Activated naive CD4-positive, alpha-beta T cell treated with anti-CD3 and anti-CD28 coated beads, Interleukin-2, amount 50 U/mL, for 24 hours (primary cell): Measurements from ENCODE around the gene NF1.
"Not testable (repeated sequence)": the region's sequence is repeated elsewhere in the genome, so short reads cannot be mapped to it uniquely, and the experiment has no call there.

Experiments
- H3K27ac Mint-ChIP-seq: one replicate; pipeline ENCODE4 v1.8.0; 2021; ENCODE audit warnings: mild to moderate bottlenecking, mixed read lengths
- H3K27me3 Mint-ChIP-seq: one replicate; pipeline ENCODE4 v1.8.0; 2021; ENCODE audit warnings: mixed read lengths
- H3K36me3 Mint-ChIP-seq: one replicate; pipeline ENCODE4 v1.8.0; 2021; ENCODE audit warnings: mixed read lengths
- H3K4me1 Mint-ChIP-seq: one replicate; pipeline ENCODE4 v1.8.0; 2021; ENCODE audit warnings: mixed read lengths
- H3K4me3 Mint-ChIP-seq: one replicate; pipeline ENCODE4 v1.8.0; 2021; ENCODE audit warnings: mild to moderate bottlenecking, mixed read lengths
- H3K9me3 Mint-ChIP-seq: one replicate; pipeline ENCODE4 v1.8.0; 2021; ENCODE audit warnings: mixed read lengths

The NF1 gene

GRCh38 chr17:31094600-31095235, at the start of gene NF1:
NF1 (plus strand) TSS chr17:31094977; CDS start chr17:31095310, 333 bp downstream.
- H3K4me1 Mint-ChIP-seq = peaks cover 14% of the 10 kb centered on the region
- H3K27ac Mint-ChIP-seq = peak within 1 kb of the TSS; percentile 88
- H3K36me3 Mint-ChIP-seq = no peaks in the 10 kb centered on the region
- H3K9me3 Mint-ChIP-seq = no peaks in the 10 kb centered on the region
- H3K4me3 Mint-ChIP-seq = peak within 1 kb of the TSS; percentile 97
- no peaks in the 10 kb centered on the region for H3K27me3 Mint-ChIP-seq

GRCh38 chr17:31046856-31047425, 47.8 kb upstream of the NF1 start:
- not testable (repeated sequence) for H3K36me3 Mint-ChIP-seq, H3K27me3 Mint-ChIP-seq, H3K4me3 Mint-ChIP-seq, H3K27ac Mint-ChIP-seq, H3K9me3 Mint-ChIP-seq, H3K4me1 Mint-ChIP-seq

DNA sequence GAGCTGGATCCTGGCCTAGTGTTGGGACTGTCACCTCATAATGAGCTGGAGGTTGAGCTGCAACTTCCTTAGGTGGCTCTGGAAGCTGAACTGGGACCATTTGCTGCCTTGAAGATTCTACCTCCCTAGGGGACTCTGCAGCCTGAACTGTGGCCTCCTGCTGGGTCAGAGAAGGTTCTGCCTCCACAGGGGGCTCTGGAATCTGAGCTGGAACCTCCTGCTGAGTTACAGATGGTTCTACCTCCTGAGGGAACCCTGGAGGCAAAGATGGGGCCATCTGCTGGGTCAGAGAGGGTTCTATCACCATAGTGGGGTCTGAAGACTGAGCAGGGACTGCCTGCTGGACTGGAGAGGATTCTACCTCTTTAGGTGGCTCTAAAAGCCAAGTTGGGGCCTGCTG, 46.6 kb upstream of the NF1 start:
- no peaks in the 10 kb centered on the region for H3K9me3 Mint-ChIP-seq
- no peak overlapping the region for H3K4me3 Mint-ChIP-seq
- peaks cover 2% of the 10 kb centered on the region for H3K36me3 Mint-ChIP-seq
- H3K4me1 Mint-ChIP-seq = peaks cover 9% of the 10 kb centered on the region
- H3K27me3 Mint-ChIP-seq = no peaks in the 10 kb centered on the region
- H3K27ac Mint-ChIP-seq = no peak overlapping the region

GRCh38 chr17:31048780-31049179, 46.0 kb upstream of the NF1 start:
- Mint-ChIP-seq H3K9me3 (no peaks in the 10 kb centered on the region), H3K4me3 (no peak overlapping the region), H3K36me3 (peaks cover 2% of the 10 kb centered on the region), H3K27ac (no peak overlapping the region), H3K27me3 (no peaks in the 10 kb centered on the region), H3K4me1 (peaks cover 9% of the 10 kb centered on the region)

DNA sequence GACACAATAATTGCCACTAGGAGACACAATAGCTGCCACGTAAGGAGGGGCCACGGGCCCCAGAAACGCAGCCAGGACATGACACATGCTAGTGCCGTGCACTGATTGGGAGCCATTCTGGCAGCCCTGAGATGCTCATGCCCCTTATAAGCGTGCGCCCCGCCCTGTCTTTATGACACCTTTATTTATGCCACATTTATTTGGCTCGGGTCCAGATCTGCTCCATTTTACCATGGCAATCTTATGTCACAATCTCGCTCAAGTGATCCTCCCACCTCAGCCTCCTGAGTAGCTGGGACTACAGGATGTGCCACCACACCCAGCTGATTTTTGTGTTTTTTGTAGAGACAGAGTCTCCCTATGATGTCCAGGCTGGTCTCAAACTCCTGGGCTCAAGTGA, 43.8 kb upstream of the NF1 start:
- Mint-ChIP-seq H3K27me3 (peaks cover 1% of the 10 kb centered on the region), H3K36me3 (peaks cover 2% of the 10 kb centered on the region), H3K9me3 (no peaks in the 10 kb centered on the region), H3K27ac (no peak overlapping the region), H3K4me1 (peaks cover 9% of the 10 kb centered on the region), H3K4me3 (no peak overlapping the region)

- Mint-ChIP-seq H3K4me1 (peaks cover 9% of the 10 kb centered on the region), H3K9me3 (no peaks in the 10 kb centered on the region), H3K27me3 (peaks cover 1% of the 10 kb centered on the region), H3K27ac (no peak overlapping the region), H3K4me3 (no peak overlapping the region), H3K36me3 (peaks cover 2% of the 10 kb centered on the region)
These were observed 43.3 kb upstream of the NF1 start for GRCh38 chr17:31051506-31051905.

DNA sequence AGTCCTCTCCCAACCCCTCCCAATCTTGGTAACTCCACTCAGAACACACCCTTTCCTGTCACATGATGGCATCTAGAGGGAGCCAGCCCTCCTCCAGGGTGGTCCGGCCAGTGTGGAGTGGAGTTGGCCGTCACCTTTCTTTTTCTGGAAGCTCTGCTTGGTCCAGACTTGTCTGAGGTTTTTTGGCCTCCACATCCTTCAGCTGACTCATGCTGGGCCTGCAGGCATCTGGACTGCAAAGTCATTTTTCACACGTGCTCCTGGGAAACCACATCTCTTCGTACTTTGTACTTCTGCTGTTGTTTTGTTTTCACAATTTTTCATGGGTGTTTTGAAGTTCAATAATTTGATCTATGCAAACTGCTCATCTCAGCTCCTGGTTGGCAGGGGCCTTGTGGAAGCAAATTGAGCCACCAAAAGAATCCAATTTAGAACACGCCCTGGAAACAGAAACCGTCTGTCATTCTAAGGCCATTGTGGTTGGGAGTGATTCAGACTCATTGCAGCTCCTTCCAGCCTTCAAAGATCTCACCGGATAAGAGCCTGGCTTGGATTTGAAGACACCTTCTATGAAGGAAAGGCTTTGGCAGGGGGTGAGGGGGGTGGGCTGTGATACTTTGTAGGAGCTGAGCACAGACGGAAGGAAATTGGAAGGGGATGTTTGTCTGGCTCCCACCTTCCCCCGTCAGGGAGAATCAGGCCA, 42.4 kb upstream of the NF1 start:
- H3K36me3 Mint-ChIP-seq = peaks cover 2% of the 10 kb centered on the region
- H3K9me3 Mint-ChIP-seq = no peaks in the 10 kb centered on the region
- H3K27me3 Mint-ChIP-seq = peaks cover 1% of the 10 kb centered on the region
- H3K4me3 Mint-ChIP-seq = no peak overlapping the region
- H3K27ac Mint-ChIP-seq = no peak overlapping the region
- H3K4me1 Mint-ChIP-seq = peaks cover 9% of the 10 kb centered on the region

- no peak overlapping the region for H3K27ac Mint-ChIP-seq
- peaks cover 1% of the 10 kb centered on the region for H3K27me3 Mint-ChIP-seq
- H3K4me1 Mint-ChIP-seq = peaks cover 9% of the 10 kb centered on the region
- peaks cover 2% of the 10 kb centered on the region for H3K36me3 Mint-ChIP-seq
- no peak overlapping the region for H3K4me3 Mint-ChIP-seq
- H3K9me3 Mint-ChIP-seq = no peaks in the 10 kb centered on the region
These were observed 41.7 kb upstream of the NF1 start for GRCh38 chr17:31053071-31053470.

DNA sequence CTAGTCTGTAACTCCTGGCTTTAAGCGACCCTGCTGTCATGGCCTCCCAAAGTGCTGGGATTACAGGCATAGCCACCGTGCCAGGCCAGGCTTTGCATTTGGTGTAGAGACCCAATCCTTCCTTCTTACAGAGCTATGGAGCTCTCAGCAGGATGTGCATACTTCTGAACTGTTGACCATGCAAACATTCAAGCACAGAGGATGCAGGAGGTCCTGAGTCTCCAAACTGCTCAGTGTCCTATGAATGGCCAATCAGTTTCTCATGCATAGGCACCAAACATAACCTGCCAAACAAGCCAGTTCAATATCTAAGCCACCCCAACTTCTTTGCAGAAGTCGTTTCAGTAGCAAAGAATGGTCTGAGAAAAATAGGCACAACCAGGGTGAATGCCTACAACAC, 40.0 kb upstream of the NF1 start:
- Mint-ChIP-seq H3K4me1 (peaks cover 9% of the 10 kb centered on the region), H3K36me3 (peaks cover 2% of the 10 kb centered on the region), H3K27ac (no peak overlapping the region), H3K4me3 (no peak overlapping the region), H3K27me3 (peaks cover 1% of the 10 kb centered on the region), H3K9me3 (no peaks in the 10 kb centered on the region)

DNA sequence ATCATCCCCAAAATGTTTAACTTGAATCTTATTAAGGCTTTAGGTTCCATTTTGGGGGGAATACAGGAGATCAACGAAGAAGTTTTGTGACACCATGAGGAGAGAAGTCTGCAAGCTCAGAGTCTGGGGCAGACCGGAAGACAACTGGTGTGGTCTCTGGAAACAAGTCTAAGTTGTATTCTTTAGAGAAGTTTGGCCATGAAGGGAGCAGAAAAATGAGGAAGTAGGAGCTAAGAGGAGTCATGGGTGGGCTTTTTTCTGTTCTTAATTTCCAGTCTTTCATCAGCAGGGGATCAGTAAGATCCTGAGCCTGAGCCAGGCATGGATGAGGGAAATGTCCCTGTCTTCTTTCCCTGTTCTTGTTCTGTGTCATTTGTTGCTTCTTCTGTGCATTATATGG, 35.8 kb upstream of the NF1 start:
- Mint-ChIP-seq H3K27ac (no peak overlapping the region), H3K9me3 (no peaks in the 10 kb centered on the region), H3K36me3 (no peaks in the 10 kb centered on the region), H3K27me3 (peaks cover 1% of the 10 kb centered on the region), H3K4me1 (no peaks in the 10 kb centered on the region), H3K4me3 (no peak overlapping the region)

- H3K4me3 Mint-ChIP-seq = no peak overlapping the region
- H3K27ac Mint-ChIP-seq = no peak overlapping the region
- no peaks in the 10 kb centered on the region for H3K9me3 Mint-ChIP-seq
These were observed 33.8 kb upstream of the NF1 start for GRCh38 chr17:31060791-31061550.

GRCh38 chr17:31061678-31062077, 33.1 kb upstream of the NF1 start:
- H3K9me3 Mint-ChIP-seq = no peaks in the 10 kb centered on the region
- H3K4me3 Mint-ChIP-seq = no peak overlapping the region
- no peaks in the 10 kb centered on the region for H3K4me1 Mint-ChIP-seq
- H3K27me3 Mint-ChIP-seq = peaks cover 2% of the 10 kb centered on the region
- H3K27ac Mint-ChIP-seq = no peak overlapping the region
- H3K36me3 Mint-ChIP-seq = no peaks in the 10 kb centered on the region

More at GRCh38 chr17:31060791-31061550, 33.8 kb upstream of the NF1 start:
- Mint-ChIP-seq H3K27me3 (peaks cover under 1% of the 10 kb centered on the region), H3K4me1 (no peaks in the 10 kb centered on the region), H3K36me3 (no peaks in the 10 kb centered on the region)

GRCh38 chr17:31062346-31062745, 32.4 kb upstream of the NF1 start:
- Mint-ChIP-seq H3K4me3 (no peak overlapping the region), H3K36me3 (no peaks in the 10 kb centered on the region), H3K27me3 (peaks cover 2% of the 10 kb centered on the region), H3K9me3 (no peaks in the 10 kb centered on the region), H3K27ac (no peak overlapping the region), H3K4me1 (no peaks in the 10 kb centered on the region)

DNA sequence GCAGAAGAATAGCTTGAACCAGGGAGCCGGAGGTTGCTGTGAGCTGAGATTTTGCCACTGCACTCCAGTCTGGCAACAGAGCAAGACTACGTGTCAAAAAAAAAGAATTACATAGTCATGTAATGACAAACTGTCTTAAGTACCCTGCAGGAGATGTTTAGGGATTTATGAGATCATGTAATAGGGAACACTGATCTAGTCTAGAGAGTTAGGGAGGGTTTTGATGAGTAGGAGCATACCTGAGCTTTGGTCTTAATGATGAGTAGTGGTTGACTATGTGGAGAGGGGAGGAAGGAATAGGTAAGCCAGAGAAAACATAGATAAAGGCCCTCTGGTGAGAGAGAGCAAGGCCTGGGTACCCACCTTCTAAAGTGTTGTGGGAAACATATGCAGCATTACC, 30.1 kb upstream of the NF1 start:
- H3K27me3 Mint-ChIP-seq = peaks cover 2% of the 10 kb centered on the region
- H3K27ac Mint-ChIP-seq = no peak overlapping the region
- H3K4me3 Mint-ChIP-seq = no peak overlapping the region
- no peaks in the 10 kb centered on the region for H3K36me3 Mint-ChIP-seq
- no peaks in the 10 kb centered on the region for H3K9me3 Mint-ChIP-seq
- H3K4me1 Mint-ChIP-seq = no peaks in the 10 kb centered on the region

GRCh38 chr17:31067691-31068184, 27.0 kb upstream of the NF1 start:
- no peak overlapping the region for H3K4me3 Mint-ChIP-seq
- no peaks in the 10 kb centered on the region for H3K9me3 Mint-ChIP-seq
- H3K27ac Mint-ChIP-seq = no peak overlapping the region
- no peaks in the 10 kb centered on the region for H3K4me1 Mint-ChIP-seq
- H3K36me3 Mint-ChIP-seq = no peaks in the 10 kb centered on the region
- peaks cover 2% of the 10 kb centered on the region for H3K27me3 Mint-ChIP-seq

GRCh38 chr17:31068291-31068690, 26.5 kb upstream of the NF1 start:
- H3K9me3 Mint-ChIP-seq = no peaks in the 10 kb centered on the region
- no peak overlapping the region for H3K4me3 Mint-ChIP-seq
- no peaks in the 10 kb centered on the region for H3K36me3 Mint-ChIP-seq
- no peaks in the 10 kb centered on the region for H3K4me1 Mint-ChIP-seq
- H3K27ac Mint-ChIP-seq = no peak overlapping the region
- peaks cover 2% of the 10 kb centered on the region for H3K27me3 Mint-ChIP-seq
